MM.1S (cell line): ENCODE measurements around the gene BCO2.

Source experiments
- CTCF ChIP-seq: fragments of 300-600 bp; sonication (generic); IDR thresholded peaks from 2 replicates; pipeline ENCODE4 v1.5.1; 2016; ENCODE audit warnings: antibody characterized with exemption, low read length, mixed read lengths
- EZH2 ChIP-seq: fragments of 300-600 bp; sonication (generic); optimal IDR thresholded peaks from 2 replicates; pipeline ENCODE3; 2017; ENCODE audit warnings: low read depth, mild to moderate bottlenecking, antibody characterized with exemption, low read length, mixed read lengths
- EZH2phosphoT487 ChIP-seq: fragments of 300-600 bp; sonication (generic); IDR thresholded peaks from 2 replicates; pipeline ENCODE4 v1.6.1; 2018; ENCODE audit warnings: antibody characterized with exemption, low read length

GRCh38 chr11:112132737-112133136 is 42.6 kb upstream of the BCO2 start:
- no peak for TF ChIP-seq CTCF
- no peak for TF ChIP-seq EZH2phosphoT487
- TF ChIP-seq EZH2, result no peak
